NCI-H1930 (cell line): ENCODE data around the gene BEST1.

Experiments used
- DNase-seq, 2 experiments: peaks; one replicate each; lab custom pipeline; 2025; lab: John Stamatoyannopoulos, UW

BEST1 gene

GRCh38 chr11:61950035-61950547 is at the start of gene BEST1:
BEST1 (plus strand) TSS chr11:61950351; CDS start chr11:61951807, 1,456 bp downstream.
- DNase-seq = no peak

DNA sequence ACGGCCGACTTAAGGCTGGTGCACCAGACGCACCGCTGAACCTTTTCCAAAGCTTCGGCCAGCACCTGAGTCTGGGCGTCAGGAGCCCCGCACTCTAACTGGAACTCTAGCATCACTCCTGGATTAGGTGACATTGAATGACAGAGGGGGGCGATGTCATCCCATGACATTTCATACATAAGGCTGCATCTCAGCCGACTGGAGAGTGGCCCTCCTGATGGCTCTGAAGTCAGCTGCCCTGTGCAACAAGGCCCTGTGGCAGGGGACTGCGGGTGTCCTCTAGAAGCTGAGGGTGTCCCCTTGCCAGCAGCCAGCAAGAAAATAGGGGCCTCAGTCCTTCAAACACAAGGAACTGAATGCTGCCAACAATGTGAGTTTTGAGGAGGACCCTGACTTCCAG is 48.8 kb upstream of the BEST1 start:
- DNase-seq = no peak

DNA sequence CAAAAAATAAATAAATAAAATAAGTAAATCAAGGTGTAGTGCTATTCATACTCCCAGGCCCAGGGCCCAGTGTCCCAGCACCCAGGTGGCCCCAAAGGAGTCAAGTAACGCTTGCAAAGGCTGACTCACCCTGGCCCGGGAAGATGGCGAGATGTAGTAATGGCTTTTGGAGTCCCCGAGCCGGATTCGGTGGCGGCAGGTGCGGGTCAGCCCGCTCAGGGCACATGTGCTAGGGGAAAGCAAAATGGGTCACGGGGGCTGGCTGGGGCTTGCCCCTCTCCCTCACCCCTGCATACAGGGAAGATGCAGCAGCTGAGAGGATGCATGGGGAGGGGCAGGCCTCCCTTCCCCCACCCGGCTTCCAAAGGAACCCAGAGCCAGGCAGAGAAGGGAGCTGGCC is 47.8 kb upstream of the BEST1 start:
- no peak for DNase-seq

DNA sequence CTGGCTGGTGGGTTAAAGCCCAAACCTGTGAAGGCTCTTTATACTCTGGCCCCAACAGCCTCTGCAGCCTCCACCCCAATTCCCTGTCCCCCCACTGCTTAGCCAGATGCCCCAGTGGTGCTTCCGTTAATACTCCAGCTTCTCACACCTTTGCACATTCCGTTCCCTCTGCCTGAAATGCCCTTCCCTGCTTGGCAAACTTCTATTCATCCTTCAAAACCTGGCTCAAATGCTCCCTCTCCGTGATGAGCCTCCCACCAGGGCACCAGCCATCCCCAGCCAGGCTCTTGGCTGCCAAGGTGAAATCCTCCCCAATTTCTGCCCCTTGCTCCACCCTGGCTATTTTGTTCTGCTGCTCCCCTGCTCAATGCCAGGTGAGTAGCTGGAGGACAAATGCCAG is 46.3 kb upstream of the BEST1 start:
- no peak for DNase-seq

DNA sequence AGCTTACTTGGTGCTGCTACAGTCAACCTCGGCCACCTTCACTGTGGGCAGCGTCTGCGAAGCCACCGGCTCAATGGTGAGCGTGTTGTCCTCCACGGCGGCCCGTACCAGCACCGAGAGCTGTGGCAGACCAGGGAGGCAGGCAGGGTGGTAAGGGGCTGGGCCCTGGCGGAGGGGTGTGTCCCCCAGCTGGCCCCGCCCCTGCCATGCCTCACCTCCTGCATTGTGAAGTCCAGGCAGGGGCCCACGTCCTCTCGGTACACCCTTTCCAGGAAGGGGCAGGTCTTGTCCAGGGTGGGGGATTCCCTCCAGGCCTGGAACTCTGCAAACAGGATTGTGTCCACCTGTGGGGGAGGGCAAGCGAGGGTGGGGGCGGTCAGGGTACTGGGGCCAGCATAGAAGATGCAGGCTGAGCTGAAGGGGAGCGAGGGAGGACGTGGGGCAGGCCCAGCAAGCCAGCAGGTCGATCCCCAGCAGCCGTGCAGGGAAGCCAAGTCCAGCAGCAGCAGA is 45.6 kb upstream of the BEST1 start:
- no peak for DNase-seq

GRCh38 chr11:61905067-61905696 is 45.0 kb upstream of the BEST1 start:
- DNase-seq = no peak

- no peak for DNase-seq
These were observed 44.2 kb upstream of the BEST1 start for GRCh38 chr11:61905801-61906521.

DNA sequence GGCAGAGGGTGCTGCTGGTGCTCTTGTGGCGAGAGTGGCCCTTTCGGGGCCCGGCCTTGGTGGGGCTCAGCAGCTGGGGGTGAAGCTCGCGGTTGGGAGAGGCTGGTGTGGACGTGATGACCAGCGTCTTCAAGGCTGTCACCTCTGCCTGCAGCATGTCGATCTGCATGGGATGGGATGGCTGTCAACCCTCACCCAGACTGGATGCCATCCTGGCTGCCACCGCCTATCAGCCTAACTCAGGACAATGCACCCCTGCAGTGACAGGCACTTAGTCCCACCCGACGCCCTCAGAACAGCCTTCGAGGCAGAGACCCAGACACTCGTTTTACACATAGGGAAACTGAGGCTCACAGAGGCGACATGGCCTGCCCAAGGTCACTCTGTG is 43.6 kb upstream of the BEST1 start:
- no peak for DNase-seq

GRCh38 chr11:61907282-61907681 is 42.9 kb upstream of the BEST1 start:
- DNase-seq = no peak

- no peak for DNase-seq
These were observed 42.1 kb upstream of the BEST1 start for GRCh38 chr11:61907871-61908729.

- no peak for DNase-seq
These were observed 41.3 kb upstream of the BEST1 start for GRCh38 chr11:61908730-61909316.

- no peak for DNase-seq
These were observed 39.7 kb upstream of the BEST1 start for GRCh38 chr11:61910187-61911127.

DNA sequence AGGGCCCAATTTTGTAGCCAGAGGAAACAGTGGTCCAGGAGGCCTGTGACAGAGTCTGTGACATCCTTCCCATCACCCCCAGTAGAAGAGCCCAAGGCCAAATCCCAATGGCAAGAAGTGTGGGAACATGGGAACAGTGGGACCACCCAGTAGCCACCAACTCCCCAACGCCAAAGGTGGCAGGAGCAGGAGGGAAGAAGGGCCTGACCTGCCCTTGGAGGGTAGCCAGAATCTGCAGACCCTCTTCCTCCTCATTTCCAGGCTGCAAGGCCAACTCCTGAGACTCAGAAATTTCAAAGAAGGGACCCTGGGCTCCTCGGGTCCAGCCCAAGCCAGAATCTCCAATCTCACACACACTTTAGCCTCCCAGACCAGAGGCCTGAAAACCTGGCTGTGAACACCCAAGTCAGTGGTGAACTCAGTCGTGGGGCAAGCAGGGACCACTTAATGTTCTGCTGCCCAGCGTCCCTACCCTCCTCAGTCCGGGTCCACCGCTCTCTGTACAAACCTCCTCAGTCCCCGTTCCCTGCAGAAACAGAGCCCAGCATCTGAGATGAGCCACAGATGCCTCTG is 38.9 kb upstream of the BEST1 start:
- DNase-seq = no peak

GRCh38 chr11:61911701-61912529 is 38.2 kb upstream of the BEST1 start:
- no peak for DNase-seq

DNA sequence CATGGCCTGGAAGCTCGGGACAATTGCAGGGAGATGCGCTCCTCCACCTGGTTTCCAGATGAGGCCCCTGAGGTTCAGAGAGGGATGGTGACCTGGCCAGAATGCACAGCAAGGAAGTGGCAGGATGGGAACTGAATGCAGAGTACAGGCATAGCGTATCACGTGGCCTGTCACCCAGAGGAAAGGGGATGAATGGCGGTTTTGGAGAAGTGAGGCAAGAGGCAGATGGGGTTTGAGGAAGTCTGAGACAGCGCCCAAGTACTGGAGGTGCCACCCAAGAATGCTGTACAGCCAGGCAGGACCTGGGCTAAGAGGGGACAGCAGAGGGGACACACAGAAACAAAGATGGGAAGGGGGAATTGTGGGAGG is 37.6 kb upstream of the BEST1 start:
- DNase-seq = no peak

DNA sequence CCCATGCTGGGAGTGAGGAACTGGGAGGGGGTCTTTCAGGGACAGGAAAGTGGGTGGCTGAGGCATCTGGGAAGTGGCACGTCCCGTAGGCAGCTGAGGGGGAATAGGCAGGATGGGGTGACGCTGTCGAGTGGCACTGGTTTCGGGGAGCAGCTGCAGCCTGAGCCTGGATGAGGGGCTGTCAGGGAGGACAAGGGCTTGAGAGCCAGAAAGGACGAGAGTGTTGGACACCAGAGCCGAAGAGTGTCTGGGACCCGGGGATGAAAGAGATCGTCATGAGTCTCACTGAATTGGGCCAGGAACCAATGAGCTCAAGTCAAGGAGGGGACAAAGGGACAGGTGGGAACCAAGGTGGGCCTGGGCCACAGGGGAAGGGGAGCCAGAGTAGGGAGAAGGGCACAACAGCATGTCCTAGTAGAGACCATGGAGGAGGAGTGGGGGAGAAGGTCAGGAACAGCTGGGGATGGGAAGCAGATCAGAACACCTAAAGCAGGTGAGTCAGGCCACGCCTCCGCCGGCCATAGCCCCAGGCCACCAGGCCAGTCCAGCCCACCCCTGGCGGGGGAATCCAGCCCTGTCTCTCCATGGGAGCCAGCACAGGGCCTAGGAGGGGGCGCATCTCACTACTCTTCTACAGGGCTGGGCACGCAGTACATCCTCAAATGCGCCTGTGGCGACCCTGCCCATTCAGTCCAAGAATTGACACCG is 37.0 kb upstream of the BEST1 start:
- no peak for DNase-seq

GRCh38 chr11:61913699-61914395 is 36.3 kb upstream of the BEST1 start:
- DNase-seq = no peak

DNA sequence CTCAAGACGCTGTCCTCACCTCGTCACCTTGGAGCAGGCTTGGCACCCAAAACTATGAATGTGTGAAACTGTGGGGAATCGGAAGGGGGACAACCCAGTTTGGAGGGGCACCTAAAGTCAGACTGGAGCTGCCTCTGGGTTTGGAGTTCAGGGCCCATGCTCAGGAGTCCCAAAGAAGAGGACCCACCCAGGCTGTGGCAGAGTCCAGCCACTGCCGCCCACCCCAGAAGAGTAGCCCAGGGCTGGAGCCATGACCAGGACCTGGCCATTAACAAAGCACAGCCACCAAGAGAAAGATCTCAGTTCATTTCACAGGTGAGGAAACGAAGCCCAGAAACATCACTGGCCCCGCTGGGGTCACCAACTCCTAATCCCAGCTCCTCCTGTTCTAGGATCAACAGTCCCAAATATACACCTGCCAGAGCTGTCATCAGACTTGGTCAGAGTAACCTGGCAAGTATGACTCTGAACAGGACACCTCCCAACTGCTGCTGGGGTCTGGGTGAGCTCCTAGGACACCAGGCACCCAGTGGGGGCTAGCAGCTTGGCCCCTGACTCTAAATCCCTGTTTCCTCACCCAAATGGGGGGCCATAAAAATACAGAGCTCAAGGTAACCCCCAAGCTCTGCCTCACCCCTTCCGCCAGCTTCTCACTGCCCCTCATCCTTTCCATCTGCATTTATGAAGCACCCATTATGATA is 35.5 kb upstream of the BEST1 start:
- no peak for DNase-seq
